GM23248 (cell line): ENCODE results near the gene GPR176. TPM values are rescaled to one million over a fixed set of nuclear protein-coding genes. Genes with fewer than 3 reads are reported as not detected.

Experiments used
- DNase-seq: peaks from one replicate; pipeline ENCODE4 v3.0.0-alpha.2; 2015
- H2AFZ ChIP-seq: fragments of 200-600 bp; sonication (generic); 2 replicates; pipeline ENCODE4 v1.6.1; 2016; ENCODE audit warnings: antibody characterized with exemption
- H3F3A ChIP-seq: fragments of 200-600 bp; sonication (generic); 2 replicates; pipeline ENCODE4 v1.6.1; 2016; ENCODE audit warnings: mild to moderate bottlenecking, antibody characterized with exemption, mixed run types; ENCODE audit not compliant: insufficient read depth
- H3K27ac ChIP-seq: fragments of 200-600 bp; sonication (generic); 2 replicates; pipeline ENCODE4 v1.5.1; 2016; ENCODE audit warnings: mild to moderate bottlenecking
- H3K27me3 ChIP-seq: fragments of 200-600 bp; sonication (generic); replicated peaks from 2 replicates; pipeline ENCODE4 v1.6.1; 2016; ENCODE audit warnings: mild to moderate bottlenecking; ENCODE audit not compliant: insufficient read depth
- H3K36me3 ChIP-seq: fragments of 200-600 bp; sonication (generic); 2 replicates; pipeline ENCODE4 v1.6.1; 2016; ENCODE audit warnings: low read depth, mild to moderate bottlenecking
- H3K4me1 ChIP-seq: fragments of 200-600 bp; sonication (generic); 2 replicates; pipeline ENCODE4 v1.6.1; 2016; ENCODE audit warnings: mild to moderate bottlenecking; ENCODE audit not compliant: insufficient read depth
- H3K4me2 ChIP-seq: fragments of 200-600 bp; sonication (generic); one replicate; pipeline ENCODE4 v1.6.1; 2016; ENCODE audit warnings: mild to moderate bottlenecking; ENCODE audit not compliant: unreplicated experiment
- H3K4me3 ChIP-seq: fragments of 200-600 bp; sonication (generic); 2 replicates; pipeline ENCODE4 v1.5.1; 2016; ENCODE audit warnings: mild to moderate bottlenecking
- H3K79me2 ChIP-seq: fragments of 200-600 bp; sonication (generic); 2 replicates; pipeline ENCODE4 v1.6.1; 2016; ENCODE audit warnings: mild to moderate bottlenecking; ENCODE audit not compliant: insufficient read depth
- H3K9ac ChIP-seq: fragments of 200-600 bp; sonication (generic); 2 replicates; pipeline ENCODE4 v1.6.1; 2016; ENCODE audit warnings: mild to moderate bottlenecking
- H3K9me2 ChIP-seq: fragments of 200-600 bp; sonication (generic); 2 replicates; pipeline ENCODE4 v1.6.1; 2016; ENCODE audit warnings: mixed run types, mild to moderate bottlenecking, moderate library complexity; ENCODE audit not compliant: insufficient read depth
- H3K9me3 ChIP-seq: fragments of 200-600 bp; sonication (generic); one replicate; pipeline ENCODE4 v1.6.1; 2017; ENCODE audit warnings: low read depth
- H4K20me1 ChIP-seq: fragments of 200-600 bp; sonication (generic); 2 replicates; pipeline ENCODE4 v1.6.0; 2016; ENCODE audit not compliant: insufficient read depth
- EZH2 ChIP-seq: fragments of 200-600 bp; sonication (generic); IDR thresholded peaks from 2 replicates; pipeline ENCODE4 v1.6.1; 2018; ENCODE audit warnings: antibody characterized with exemption, mild to moderate bottlenecking; ENCODE audit not compliant: insufficient read depth, poor library complexity, severe bottlenecking
- EZH2phosphoT487 ChIP-seq: fragments of 200-600 bp; sonication (generic); IDR thresholded peaks from 2 replicates; pipeline ENCODE4 v1.6.1; 2018; ENCODE audit warnings: antibody characterized with exemption, moderate library complexity, mild to moderate bottlenecking, low read depth; ENCODE audit not compliant: insufficient read depth
- WGBS, 2 experiments: methylation state at CpG; one replicate each; pipeline ENCODE4 v1.1.6; 2015 to 2017; ENCODE audit warnings: low lambda C conversion rate in 2 of 2, low coverage in 1 of 2; ENCODE audit errors: missing lambda C conversion rate in 2 of 2; 5-methylcytosine and 5-hydroxymethylcytosine counted together
- in situ Hi-C: fragments of 300-500 bp; cut with MboI; formaldehyde crosslinking; loops from 2 replicates; pipeline ENCODE4 v1.15.0; 2020
- polyA plus RNA-seq: library from polyadenylated mRNA; unstranded; fragments of >200 nt; fragmentation: Nextera tagmentation; extraction: Ambion mirVana; gene quantifications from 2 replicates; pipeline ENCODE4 v1.2.1, GENCODE V29; 2016
- total RNA-seq: library from RNA; depleted of rRNA; stranded (reverse); fragments of >200 nt; shearing (Covaris generic); gene quantifications from 2 replicates; pipeline ENCODE4 v1.2.3, GENCODE V29; 2014

Gene GPR176
- total and polyA plus RNA-seq, 2 experiments from 2014 or later, result 161 to 254 TPM

DNA sequence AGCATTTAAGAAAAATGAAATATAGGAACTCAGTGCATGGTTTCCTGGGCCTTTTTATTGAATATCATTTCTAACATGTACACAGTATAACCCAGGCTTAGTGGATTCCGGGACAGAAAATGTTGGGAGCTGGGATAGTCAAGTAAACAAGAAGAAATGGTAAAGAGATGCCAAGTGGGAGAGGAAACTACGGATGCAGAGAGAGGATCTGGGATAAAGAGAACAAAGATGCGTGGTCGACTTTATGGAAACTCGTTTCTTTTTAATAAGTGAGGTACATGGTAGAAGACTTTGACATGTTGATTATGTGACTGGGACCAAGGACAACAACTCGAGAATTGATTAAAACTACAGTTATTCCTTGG is 1.2 kb upstream of the GPR176 start:
- Histone ChIP-seq H2AFZ (peak overlapping the region; percentile 93), H3K9ac (peak overlapping the region; percentile 89), H3K27me3 (no peaks in the 10 kb centered on the region), H3K4me3 (peak overlapping the region; percentile 88), H3K4me2 (peak overlapping the region; percentile 89), H3K79me2 (peaks cover 34% of the 10 kb centered on the region), H3K9me3 (no peaks in the 10 kb centered on the region), H3K27ac (peak overlapping the region; percentile 92), H3K9me2 (no peaks in the 10 kb centered on the region), H3K4me1 (peaks cover 46% of the 10 kb centered on the region), H3K36me3 (0 out of 2 replicates have a peak, but pooled peaks cover under 1% of the 10 kb centered on the region), H3F3A (peaks cover 30% of the 10 kb centered on the region), H4K20me1 (no peaks in the 10 kb centered on the region)
- DNase-seq, result no peak
- in situ Hi-C loops, result no loop called here
- TF ChIP-seq EZH2phosphoT487, result no peak
- TF ChIP-seq EZH2, result no peak
- WGBS, 2 experiments, result 67 to 75% methylated on average over 6 of the region's 6 CpGs

DNA sequence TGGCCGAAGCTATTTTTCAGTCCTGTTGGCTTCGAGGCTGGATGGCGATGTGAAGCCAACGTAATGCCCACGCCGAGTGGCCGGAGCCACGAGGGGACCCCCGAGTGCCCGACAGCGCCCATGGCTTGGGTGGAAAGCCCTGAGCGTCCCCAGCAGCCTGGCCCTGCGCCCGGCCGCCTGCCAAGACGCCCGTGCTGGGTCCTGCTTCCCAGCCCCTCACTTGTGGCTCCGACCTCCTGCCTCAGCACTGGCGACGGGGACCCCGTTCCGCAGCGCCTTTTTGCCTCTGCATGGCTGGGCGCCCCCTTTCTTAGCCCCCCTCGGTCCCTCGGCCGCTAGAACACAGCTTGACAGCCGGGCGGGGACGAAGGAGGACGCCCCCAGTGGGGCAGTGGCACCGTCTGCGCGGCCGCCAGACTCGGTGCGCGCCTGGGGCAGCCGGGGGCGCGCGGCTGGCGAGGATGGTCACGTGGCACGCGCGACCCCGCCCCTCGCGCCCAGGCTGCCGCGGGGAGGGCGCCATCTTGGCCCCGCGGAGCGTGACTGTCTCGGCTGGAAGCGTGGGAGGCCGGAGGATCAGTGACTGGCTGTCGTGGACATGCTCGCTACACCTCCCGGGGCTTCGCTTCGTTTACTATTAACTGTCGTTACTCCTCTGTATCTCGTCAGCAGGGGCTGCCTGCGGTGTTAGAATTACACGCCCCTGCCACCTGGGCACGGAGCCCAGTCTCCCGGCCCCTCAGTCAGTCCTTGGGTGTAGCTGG is 626 bp upstream of the GPR176 start:
- 0 to 1% methylated on average over 51 to 56 of the region's 70 CpGs for WGBS, 2 experiments
- in situ Hi-C loops, result no loop called here
- Histone ChIP-seq H3K9ac (peak overlapping the region; percentile 89), H3K4me2 (peak overlapping the region; percentile 89), H3K36me3 (0 out of 2 replicates have a peak, but pooled peaks cover 3% of the 10 kb centered on the region), H3K79me2 (peaks cover 40% of the 10 kb centered on the region), H3K4me1 (peaks cover 45% of the 10 kb centered on the region), H4K20me1 (no peaks in the 10 kb centered on the region), H3K9me2 (no peaks in the 10 kb centered on the region), H3F3A (peaks cover 28% of the 10 kb centered on the region), H3K9me3 (no peaks in the 10 kb centered on the region), H3K27ac (peak overlapping the region; percentile 92), H3K4me3 (peak overlapping the region; percentile 88), H2AFZ (peak overlapping the region; percentile 93), H3K27me3 (no peaks in the 10 kb centered on the region)
- DNase-seq, result peak; percentile 97
- TF ChIP-seq EZH2phosphoT487 (no peak), EZH2 (no peak)

DNA sequence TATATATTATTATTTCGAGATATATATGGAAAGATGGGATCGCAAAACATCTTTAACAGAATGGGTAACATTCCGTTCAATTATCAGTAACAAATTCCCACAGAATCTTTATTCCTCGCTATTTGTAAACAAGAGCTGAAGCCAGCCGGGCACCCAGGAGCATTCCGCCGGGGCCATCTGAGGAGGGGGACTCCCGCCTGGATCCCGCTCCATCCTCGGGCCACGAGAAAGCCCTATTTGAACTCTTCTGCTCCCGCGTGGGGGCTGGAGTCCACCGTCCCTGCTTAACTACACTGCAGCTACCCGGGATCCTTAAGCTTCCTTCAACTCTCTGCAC is 687 bp downstream of the GPR176 start:
- DNase-seq, result no peak
- H3K9me2 ChIP-seq, result no peaks in the 10 kb centered on the region
- H2AFZ ChIP-seq, result 0 out of 2 replicates have a peak overlapping the region, but pooled peaks have one; percentile 93
- H3F3A ChIP-seq, result peaks cover 18% of the 10 kb centered on the region; the same call in 1 of the 2 replicates
- peak overlapping the region; percentile 89 for H3K9ac ChIP-seq
- H3K4me2 ChIP-seq, result peak overlapping the region; percentile 89
- H3K79me2 ChIP-seq, result peaks cover 53% of the 10 kb centered on the region
- peak overlapping the region; percentile 88 for H3K4me3 ChIP-seq
- TF ChIP-seq EZH2 (no peak), EZH2phosphoT487 (no peak)
- H4K20me1 ChIP-seq, result no peaks in the 10 kb centered on the region
- in situ Hi-C loops, result no loop called here
- H3K4me1 ChIP-seq, result peaks cover 39% of the 10 kb centered on the region
- no peaks in the 10 kb centered on the region for H3K27me3 ChIP-seq
- peak overlapping the region; percentile 92 for H3K27ac ChIP-seq
- 1 to 2% methylated on average over 15 of the region's 15 CpGs for WGBS, 2 experiments
- 0 out of 2 replicates have a peak, but pooled peaks cover 6% of the 10 kb centered on the region for H3K36me3 ChIP-seq
- H3K9me3 ChIP-seq, result no peaks in the 10 kb centered on the region

DNA sequence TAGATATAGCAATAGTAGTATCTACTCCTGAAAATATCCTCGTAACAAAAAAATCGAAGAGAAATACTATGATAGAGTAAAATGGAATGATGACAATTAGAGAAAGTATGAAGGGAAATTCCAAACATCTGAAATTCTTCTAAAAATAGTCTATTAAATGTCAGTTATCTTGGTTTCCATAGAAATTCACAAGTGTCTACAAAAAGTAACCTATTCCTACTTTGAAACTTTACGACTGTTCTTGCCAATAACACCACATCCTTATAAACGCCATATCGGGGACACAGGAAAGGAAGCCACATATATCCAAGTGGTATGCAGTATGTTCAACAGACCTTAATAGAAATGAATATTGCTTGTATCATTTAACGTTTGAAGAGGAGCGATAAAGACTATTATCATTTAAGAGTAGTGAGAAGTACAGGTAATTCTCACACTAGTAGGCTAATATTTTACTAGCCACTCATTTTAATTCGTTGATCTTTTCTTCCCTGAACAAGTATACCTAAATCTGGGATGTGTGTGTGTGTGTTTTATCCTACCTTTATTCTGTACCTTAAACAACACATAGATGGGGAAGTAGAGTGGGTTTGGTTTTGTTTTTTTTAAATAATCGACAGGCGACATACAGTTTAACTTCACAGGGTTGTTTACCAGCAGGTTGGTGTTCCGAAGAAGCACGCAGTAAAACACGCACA is 1.2 kb downstream of the GPR176 start:
- H3K36me3 ChIP-seq, result 0 out of 2 replicates have a peak, but pooled peaks cover 6% of the 10 kb centered on the region
- peak overlapping the region; percentile 89 for H3K4me2 ChIP-seq
- H3K9me2 ChIP-seq, result no peaks in the 10 kb centered on the region
- H3K4me1 ChIP-seq, result peaks cover 39% of the 10 kb centered on the region
- H3K27me3 ChIP-seq, result no peaks in the 10 kb centered on the region
- H3K9ac ChIP-seq, result peak overlapping the region; percentile 89
- in situ Hi-C loops, result no loop called here
- no peak overlapping the region for H2AFZ ChIP-seq
- H4K20me1 ChIP-seq, result no peaks in the 10 kb centered on the region
- peaks cover 18% of the 10 kb centered on the region; the same call in 1 of the 2 replicates for H3F3A ChIP-seq
- no peaks in the 10 kb centered on the region for H3K9me3 ChIP-seq
- H3K79me2 ChIP-seq, result peaks cover 58% of the 10 kb centered on the region
- peak; percentile 85 for DNase-seq
- WGBS, 2 experiments, result 9 to 11% methylated on average over 13 of the region's 13 CpGs
- peak overlapping the region; percentile 92 for H3K27ac ChIP-seq
- peak overlapping the region; percentile 88 for H3K4me3 ChIP-seq
- TF ChIP-seq EZH2phosphoT487, result no peak
- TF ChIP-seq EZH2, result no peak
